ENCODE measurements around the gene MTOR. TPM values are rescaled to one million over a fixed set of nuclear protein-coding genes. Genes with fewer than 3 reads are reported as not detected.
A peak's percentile ranks its signal among the peaks of the same experiment; 100 is the strongest.
"Not testable (repeated sequence)": the region's sequence is repeated elsewhere in the genome, so short reads cannot be mapped to it uniquely, and the experiment has no call there.

MTOR gene
- polyA plus RNA-seq, 3 donors = 42.4 to 45.0 (median 44.1) TPM

DNA sequence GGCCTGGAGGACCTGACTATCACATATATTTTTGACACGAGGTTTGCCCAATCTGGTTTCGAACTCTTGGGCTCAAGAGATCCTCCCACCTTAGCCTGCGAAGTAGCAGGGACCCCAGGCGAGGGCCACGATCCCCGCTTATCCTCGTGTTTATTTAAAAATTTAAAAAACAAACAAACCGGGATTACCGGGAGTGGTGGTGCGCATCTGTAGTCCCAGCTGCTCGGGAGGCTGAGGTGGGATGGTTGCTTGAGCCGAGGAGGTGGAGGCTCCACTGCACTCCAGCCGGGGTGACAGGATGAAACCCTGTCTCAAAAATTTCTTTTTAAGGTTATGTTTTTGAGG lies 162.2 kb downstream of the MTOR start:
- DNase-seq (ENCODE audit: extremely low read depth in 1 of 11, low read depth in 9 of 11, low spot score in 4 of 11) = no peak

DNA sequence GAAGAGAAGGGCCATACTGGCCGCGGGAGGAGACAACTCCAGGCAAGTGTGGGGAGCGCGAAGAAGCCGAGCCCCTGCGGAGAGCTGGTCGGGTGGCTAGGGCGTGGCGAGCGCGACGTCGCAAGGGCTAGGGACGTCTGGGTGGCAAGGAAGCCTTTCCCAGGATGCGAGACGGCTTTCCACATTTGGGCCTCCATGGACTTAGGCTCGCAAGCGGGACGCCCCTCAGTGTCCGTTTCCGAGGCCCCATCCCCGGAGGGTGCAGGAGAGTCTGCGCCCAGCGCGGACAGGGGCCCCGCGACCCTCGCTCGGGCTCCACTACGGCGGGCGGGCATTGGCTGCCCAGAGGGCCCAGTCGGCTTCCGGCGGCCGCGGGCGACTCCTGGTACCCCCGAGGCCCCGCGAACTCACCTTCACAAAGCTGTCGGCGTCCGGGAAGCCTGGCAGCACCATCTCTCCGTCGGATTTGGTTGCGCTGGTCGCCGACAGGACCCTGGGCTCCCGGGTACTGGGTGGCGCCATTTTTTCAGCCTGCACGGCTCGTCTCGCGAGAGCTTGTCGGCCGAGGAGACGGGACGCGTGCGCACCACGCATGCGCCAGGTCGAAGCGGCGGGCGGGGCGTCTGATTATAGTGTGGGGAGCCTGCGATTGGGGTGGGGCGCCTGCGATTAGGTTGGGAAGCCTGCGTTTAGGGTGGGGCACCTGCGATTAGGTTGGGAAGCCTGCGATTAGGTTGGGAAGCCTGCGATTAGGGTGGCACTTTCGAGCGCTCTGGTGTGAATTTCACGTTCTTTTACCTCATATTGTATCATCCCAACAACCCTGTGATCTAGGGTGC lies 162.8 kb downstream of the MTOR start, which contains the start of gene EXOSC10:
TSS of gene EXOSC10 (minus strand) at position 560 of the 839 bp plus-strand sequence. CDS start at position 522, 38 bp downstream.
- peak; percentile 66 to 88 (median 84) for DNase-seq (ENCODE audit: extremely low read depth in 1 of 11, low read depth in 9 of 11, low spot score in 4 of 11)

DNA sequence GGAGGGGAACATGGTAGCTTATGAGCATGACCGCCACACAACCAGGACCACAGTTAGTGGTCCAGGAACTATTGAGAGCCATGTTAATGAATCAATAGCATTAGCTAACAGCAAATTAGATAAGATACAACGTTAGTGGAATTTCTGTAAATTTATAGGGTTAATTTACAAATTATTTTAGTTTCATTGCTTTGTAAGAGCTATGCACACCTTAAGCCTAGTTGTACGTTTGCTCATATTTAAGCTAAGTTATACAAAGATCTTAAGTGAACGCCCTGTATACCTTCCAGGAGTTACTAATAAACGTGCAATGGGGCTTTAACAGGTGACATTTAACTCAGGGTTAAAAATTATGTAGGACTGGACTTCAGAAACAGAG lies 163.4 kb downstream of the MTOR start:
- no peak for DNase-seq (ENCODE audit: extremely low read depth in 1 of 11, low read depth in 9 of 11, low spot score in 4 of 11)

DNA sequence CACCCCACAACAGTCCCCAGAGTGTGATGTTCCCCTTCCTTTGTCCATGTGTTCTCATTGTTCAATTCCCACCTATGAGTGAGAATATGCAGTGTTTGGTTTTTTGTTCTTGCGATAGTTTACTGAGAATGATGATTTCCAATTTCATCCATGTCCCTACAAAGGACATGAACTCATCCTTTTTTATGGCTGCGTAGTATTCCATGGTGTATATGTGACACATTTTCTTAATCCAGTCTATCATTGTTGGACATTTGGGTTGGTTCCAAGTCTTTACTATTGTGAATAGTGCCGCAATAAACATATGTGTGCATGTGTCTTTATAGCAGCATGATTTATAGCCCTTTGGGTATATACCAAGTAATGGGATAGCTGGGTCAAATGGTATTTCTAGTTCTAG lies 178.6 kb downstream of the MTOR start:
- DNase-seq (ENCODE audit: extremely low read depth in 1 of 11, low read depth in 9 of 11, low spot score in 4 of 11) = not testable (repeated sequence)

DNA sequence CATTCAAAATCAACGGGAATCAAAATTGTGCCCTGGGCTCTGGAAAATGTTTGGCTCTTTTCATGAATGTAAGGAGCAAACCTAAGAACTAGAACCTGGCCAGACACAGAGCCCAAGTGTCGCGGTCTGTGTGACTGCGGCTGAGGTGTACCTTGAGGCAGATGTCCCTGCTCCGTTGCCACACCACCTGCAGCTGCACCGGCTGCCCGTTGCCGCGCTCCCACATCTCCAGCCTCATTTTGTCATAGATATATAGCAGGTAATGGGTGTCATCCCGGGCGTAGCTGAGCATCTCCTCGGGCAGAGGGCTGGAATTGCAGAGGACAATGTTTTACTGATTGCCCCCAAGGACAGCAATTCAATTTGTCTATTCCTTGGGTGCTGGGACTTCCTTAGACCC lies 181.4 kb downstream of the MTOR start:
- no peak for DNase-seq (ENCODE audit: extremely low read depth in 1 of 11, low read depth in 9 of 11, low spot score in 4 of 11)

DNA sequence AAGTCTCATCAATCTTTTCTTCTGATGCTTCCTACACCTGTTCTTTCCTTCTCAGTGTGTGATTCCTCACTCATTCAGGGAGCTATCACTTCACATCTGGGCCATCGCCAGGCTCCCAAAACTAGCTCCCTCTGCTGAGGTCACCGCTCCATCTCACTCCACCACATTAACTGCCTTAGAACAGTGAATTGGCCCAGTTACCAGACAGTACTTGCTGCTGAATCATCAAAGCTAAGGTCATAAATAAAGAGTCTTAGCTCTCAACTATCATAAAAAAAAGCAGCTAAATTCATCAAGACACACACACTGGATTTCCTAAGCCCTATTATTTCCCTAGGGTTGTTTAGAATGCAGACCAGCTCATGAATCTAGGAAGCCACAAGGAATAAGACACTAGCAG lies 183.7 kb downstream of the MTOR start:
- DNase-seq (ENCODE audit: extremely low read depth in 1 of 11, low read depth in 9 of 11, low spot score in 4 of 11) = no peak

DNA sequence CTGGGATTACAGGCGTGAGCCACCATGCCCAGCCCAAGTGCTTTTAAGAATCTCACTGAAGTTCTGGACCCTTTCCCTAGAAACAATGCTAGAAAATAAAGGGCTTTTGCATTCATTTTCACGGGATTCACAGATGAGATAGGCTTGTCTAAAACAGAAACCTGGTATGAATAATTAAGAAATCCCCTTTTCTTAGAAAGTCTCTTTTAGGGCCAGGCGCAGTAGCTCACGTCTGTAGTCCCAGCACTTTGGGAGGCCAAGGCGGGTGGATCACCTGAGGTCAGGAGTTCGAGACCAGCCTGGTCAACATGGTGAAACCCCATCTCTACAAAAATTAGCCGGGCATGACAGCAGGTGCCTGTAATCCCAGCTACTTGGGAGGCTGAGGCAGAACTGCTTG lies 189.0 kb downstream of the MTOR start:
- DNase-seq (ENCODE audit: extremely low read depth in 1 of 11, low read depth in 9 of 11, low spot score in 4 of 11) = not testable (repeated sequence)

DNA sequence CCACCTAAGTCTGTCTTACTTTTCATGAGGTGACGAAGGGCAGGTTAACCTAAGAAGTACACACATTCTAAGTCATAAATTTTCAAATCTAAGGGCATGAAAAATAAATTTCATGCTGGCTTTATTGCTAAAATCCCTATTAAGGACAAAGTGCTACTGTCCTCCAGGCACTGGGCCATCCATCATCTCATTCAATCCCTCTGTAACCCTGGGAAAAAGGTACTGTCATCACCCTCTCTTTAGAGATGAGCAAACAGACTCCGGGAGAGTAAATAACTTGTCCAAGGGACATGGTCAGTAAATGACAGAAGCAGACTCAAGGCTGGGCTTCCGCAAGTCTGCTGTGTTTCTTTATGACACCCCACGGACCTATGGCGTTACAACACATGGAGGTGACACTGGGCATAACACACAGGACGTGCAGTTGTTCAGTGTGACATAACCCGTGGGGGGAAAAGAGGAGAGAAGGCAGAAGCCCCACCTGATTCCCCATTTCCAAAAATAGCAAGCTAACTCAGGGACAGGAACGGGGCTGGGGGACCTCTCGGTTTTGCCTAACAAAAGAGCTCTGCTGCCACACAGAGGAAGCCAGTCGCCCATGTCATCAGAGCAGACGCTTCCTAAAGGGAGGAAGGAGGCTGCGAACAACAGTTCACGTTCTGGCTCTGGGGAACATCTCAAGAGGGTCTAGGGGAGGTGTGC lies 190.0 kb downstream of the MTOR start:
- DNase-seq (ENCODE audit: extremely low read depth in 1 of 11, low read depth in 9 of 11, low spot score in 4 of 11) = no peak

DNA sequence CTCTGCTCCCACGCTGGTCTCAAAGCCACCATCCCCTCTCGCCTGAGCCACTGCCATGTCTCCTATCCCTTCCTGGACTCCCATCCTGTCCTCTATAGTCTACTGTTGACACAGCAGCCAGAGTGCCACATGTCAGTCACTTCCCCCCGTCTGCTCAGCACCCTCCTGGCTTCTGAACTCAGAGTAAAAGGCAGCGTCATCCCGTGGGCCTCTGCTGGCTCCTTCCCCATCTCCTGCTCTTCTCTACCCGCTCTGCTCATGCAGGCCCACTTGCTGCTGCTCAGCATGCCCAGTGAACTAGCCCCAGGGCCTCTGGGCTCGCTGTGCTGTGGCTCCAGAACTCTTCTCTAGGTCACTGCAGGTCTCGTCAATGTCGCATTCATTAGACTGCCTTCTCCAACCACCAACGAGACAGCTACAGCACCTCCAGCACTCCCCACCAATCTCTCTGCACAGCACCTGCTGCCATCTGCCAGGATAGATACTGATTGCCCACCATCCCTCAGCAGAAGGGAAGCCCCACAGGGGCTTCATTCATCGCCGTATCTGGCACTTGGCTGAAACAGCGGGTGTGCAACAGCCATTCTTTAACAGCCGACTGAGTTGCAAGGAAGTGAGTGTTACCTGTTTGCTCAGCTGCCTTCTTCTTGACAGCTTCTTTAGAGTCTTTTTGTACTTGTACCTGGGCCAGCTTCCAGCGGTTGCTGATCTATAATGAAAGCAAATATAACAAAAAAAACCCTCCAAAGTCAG lies 190.7 kb downstream of the MTOR start:
- DNase-seq (ENCODE audit: extremely low read depth in 1 of 11, low read depth in 9 of 11, low spot score in 4 of 11) = no peak

DNA sequence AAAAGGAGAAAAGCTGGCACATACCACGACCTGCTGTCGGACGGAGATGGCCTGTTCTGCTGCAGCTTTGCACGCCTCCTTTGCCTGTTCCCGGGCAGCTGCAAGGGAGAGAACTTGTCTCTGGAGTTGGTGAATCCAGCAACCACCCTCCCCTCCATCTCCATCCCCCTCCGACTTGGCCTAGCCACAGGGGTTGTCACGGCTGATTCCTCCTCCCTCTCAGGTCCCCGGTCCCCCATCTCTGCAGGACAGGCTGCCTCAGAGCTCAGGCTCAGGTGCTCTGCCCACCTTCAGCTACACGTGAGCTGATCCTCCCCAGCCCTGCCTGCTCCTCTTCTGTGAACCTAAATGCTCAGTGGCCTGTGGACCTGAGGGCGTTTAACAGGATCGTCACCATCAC lies 191.5 kb downstream of the MTOR start:
- no peak for DNase-seq (ENCODE audit: extremely low read depth in 1 of 11, low read depth in 9 of 11, low spot score in 4 of 11)

DNA sequence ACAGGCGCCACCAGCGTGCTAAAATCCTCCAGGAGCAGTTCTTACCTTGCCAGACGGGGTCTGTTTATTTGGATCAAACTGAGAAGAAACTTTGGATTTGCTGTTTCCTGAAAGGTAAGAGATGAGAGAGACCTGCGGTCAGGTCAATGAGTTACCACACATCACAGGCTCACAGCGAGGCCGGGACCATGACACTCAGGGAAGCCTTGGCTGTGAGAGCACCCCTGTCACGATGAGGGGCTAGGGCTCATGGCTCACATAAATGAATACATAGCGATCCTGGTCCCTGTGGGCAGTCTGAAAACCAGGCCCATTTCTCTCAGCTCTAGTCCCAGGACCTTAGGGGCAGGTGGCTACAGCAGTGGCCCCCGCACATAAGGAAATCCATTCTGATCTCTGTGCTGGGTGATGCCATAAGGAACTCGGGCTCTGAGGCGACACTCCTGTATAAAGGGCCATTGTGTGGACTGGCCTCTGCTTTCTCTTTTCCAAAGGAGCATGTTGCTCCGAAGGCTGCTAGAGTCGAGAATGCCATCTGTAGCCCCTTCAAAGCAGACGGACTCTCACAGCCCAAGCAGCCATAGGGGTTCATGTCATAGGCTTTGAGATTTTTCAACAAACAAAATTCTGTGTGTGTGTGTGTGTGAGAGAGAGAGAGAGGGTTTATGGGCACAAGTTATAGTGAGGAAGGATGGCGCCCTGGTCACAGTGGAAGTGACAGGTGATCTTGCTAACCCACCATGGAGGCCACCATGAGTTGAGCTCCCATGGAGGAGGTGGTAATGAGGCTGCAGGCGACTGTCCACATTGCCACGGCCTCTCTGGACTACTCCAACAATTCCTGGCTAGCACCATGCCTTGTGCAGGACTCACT lies 193.5 kb downstream of the MTOR start:
- DNase-seq (ENCODE audit: extremely low read depth in 1 of 11, low read depth in 9 of 11, low spot score in 4 of 11) = no peak

DNA sequence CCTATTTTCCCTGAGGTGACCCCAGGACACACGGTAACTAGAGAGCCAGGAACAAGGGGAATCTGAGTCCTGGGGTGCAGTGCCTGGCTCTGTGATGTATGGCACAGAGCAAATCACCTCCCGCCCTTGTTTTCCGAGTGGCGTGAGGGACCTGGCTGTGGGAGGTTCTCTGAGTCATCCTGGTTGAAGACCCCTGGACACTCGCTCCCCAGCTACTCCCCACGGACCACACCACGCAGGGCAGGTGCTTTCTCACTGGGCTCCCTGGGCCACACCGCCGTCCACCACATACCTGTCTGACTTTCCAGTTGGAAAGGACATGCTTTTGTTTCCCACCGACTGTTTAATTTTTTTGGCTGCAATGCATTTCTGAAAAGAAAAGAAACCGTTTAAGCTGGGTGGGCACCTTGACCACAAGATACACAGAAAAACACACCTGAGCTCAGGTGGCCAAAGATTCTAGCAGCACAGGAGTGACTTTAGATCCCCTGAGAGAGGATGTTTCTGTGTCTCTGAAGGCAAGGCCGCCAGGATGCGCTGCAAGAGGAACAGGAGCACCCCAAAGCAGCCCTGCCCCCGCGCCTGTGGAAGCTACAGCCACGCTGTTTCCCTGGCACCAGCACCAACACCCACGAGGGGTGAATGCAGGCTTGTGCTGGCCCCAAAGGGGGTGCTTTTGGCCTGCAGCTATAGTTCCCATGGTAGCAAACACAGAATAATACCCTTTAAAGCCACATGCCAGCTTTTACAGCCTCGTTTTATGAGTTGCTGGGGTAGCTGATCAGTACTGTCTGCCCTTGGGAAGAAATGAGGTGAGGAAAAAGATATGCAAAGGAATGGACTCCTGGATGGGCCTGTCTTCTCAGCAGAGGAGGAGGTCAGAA lies 194.4 kb downstream of the MTOR start:
- no peak for DNase-seq (ENCODE audit: extremely low read depth in 1 of 11, low read depth in 9 of 11, low spot score in 4 of 11)

DNA sequence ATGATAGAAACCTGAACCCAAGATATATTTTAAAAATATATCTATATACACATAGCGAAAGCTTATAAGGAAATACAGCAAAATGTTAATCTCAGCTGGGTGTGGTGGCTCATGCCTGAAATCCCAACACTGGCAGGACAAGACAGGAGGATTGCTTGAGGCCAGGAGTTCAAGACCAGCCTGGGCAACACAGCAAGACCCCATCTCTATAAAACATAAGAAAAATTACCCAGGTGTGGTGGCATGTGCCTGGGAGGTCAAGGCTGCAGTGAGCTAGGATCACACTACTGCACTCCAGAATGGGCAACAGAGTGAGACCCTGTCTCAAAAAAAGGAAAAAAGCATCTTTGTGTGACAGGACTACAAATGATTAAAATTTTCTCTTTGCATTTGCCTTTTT lies 196.6 kb downstream of the MTOR start:
- DNase-seq (ENCODE audit: extremely low read depth in 1 of 11, low read depth in 9 of 11, low spot score in 4 of 11) = no peak

DNA sequence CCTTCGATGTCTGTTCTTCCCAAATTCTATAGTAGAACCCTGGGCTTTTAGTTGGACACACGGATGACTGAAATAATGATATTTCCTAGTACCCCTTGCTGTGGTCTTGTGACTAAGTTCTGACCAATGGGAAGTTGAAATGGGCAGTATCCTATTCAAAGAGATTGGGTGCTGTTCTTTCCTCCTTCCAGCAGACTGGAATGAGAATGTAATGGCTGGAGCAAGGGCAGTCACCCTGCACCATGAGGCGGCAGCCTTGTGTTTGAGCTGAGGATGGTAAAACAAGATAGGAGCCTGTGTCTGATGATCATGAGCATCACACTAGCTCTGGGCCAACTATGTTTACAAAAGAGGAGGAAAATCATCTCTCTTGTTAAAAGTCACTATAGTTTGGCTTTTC lies 197.4 kb downstream of the MTOR start:
- no peak for DNase-seq (ENCODE audit: extremely low read depth in 1 of 11, low read depth in 9 of 11, low spot score in 4 of 11)

DNA sequence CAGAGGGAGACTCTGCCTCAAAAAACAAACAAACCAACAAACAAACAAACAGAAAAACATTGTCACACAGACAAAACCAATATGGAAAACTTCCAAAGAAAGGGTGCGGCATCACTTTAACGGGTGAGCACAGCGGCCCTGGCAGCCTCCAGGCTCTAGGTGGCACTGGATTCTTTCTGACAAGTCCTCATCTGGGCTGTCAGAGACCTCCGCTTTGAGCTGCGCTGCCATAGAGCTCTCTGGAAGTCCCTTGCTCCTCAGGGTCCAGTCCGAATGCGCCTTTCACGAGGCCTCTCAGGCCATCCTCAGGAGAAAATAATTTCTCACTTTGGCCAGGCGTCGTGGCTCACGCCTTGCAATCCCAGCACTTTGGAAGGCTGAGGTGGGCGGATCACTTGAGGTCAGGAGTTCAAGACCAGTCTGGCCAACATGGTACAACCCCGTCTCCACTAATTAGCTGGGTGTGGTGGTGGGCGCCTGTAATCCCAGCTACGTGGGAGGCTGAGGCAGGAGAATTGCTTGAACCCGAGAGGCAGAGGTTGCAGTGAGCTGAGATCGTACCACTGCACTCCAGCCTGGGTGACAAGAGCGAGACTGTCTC lies 198.3 kb downstream of the MTOR start:
- DNase-seq (ENCODE audit: extremely low read depth in 1 of 11, low read depth in 9 of 11, low spot score in 4 of 11) = not testable (repeated sequence)

DNA sequence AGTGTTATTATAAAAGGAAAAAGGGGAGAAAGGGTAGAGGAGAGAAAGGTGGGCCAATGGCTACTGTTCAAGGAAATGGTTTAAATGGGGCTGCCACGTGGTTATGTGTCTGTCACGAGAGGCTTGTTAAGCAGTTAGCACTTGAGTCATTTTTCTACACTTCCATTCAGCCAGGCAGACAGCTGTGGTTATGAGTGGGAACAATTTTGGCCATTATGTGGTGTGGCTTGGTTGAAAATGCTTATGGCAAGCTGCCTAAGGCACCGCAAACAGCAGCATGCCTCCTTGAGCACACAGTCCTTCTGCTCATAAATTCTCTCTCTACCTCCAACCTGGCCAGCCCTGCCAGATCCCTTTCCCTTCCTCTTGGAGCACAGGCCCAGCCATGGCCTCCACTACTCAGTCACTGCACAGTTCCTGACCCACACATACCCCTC lies 199.4 kb downstream of the MTOR start:
- DNase-seq (ENCODE audit: extremely low read depth in 1 of 11, low read depth in 9 of 11, low spot score in 4 of 11) = no peak

DNA sequence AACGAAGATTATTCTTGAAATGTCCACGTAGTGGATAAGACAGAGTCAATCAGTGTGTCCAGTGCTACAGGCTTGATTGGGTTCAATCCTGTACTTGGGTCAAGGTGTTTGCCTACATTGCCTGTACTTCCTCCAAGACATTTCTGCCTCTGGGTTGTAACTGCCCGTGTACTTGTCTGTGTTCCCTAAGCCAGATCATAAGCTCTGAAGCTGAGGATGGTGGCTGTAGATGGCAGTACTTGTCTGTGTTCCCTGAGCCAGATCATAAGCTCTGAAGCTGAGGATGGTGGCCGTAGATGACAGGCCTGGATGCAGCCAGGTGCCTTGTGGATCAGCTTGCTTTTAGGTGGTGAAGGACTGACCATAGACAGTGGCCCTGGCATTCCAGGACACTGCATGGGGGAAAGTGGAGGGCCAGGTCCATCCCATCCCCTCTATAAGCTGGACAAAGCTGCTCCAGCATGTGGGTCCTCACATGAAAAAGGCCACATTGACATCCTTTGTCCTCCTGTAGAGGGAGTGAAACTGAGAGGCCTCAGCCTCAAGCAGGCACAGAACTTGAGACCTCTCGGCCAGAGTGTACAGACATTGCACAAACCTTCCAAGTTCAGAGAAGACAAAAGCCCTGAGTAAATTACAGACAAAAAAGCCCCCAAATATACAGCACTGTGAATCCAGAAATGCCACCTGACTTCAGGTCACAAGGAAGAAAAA lies 200.5 kb downstream of the MTOR start:
- DNase-seq (ENCODE audit: extremely low read depth in 1 of 11, low read depth in 9 of 11, low spot score in 4 of 11) = no peak
